K562 (cell line): Measurements from ENCODE around the gene BAIAP3. TPM values are rescaled to one million over a fixed set of nuclear protein-coding genes. Genes with fewer than 3 reads are reported as not detected.
A peak's percentile ranks its signal among the peaks of the same experiment; 100 is the strongest.

Source experiments
- ATAC-seq: fragments of 200-7000 bp; cut with Tn5 transposase; 3 replicates; pipeline ENCODE4 v1.9.1; 2020; ENCODE audit warnings: moderate library complexity
- BruUV-seq: library from RNA; stranded (reverse); fragments of 400-500 nt; replicated peaks from 2 replicates; lab custom pipeline; 2021; lab: Mats Ljungman, UMichigan
- CTCF ChIA-PET: fragments of 300-600 bp; formaldehyde crosslinking; extraction: SDS; loops from one replicate; lab custom pipeline; 2021; ENCODE audit warnings: low intra/inter-chr PET ratio; lab: Yijun Ruan, JAX
- POLR2A ChIA-PET: fragments of 300-600, 350-650 bp; sonication (Branson Sonifier 250); formaldehyde crosslinking; extraction: SDS; loops from one replicate; lab custom pipeline; 2021; ENCODE audit warnings: antibody characterized with exemption, inconsistent platforms; lab: Yijun Ruan, JAX
- DNase-seq, 4 experiments: peaks; one replicate each; pipeline versions ENCODE4 v3.0.0 to v3.0.0-alpha.2; 2011 to 2018; ENCODE audit warnings: low spot score in 3 of 4, mixed read lengths in 3 of 4; ENCODE audit errors: extremely low read depth in 1 of 4
- FAIRE-seq: peaks from 2 replicates; lab custom pipeline; 2011; peaks lifted over from hg19 to GRCh38; lab: Jason Lieb, UNC
- H2AFZ ChIP-seq: 2 replicates; pipeline ENCODE4 v1.6.0; 2011; ENCODE audit warnings: low read depth, low read length, control low read depth, inconsistent platforms
- H3K27ac ChIP-seq: fragments of 200-600 bp; 3 replicates; pipeline ENCODE4 v1.8.0; 2011; ENCODE audit warnings: low read depth, mild to moderate bottlenecking, control low read depth, inconsistent platforms, low read length, moderate library complexity, mixed read lengths; ENCODE audit errors: extremely low read depth
- H3K27me3 ChIP-seq, 2 experiments: fragments of 300-600 bp in 1 of 2; 2 replicates in 1 of 2; 3 replicates in 1 of 2; pipeline versions ENCODE4 v1.6.0 to v1.8.0; 2011; ENCODE audit warnings: inconsistent platforms in 2 of 2, low read length in 2 of 2, mild to moderate bottlenecking in 1 of 2, mixed read lengths in 1 of 2, moderate library complexity in 1 of 2; ENCODE audit not compliant: control insufficient read depth in 2 of 2, insufficient read depth in 2 of 2
- H3K36me3 ChIP-seq: fragments of 300-600 bp; 3 replicates; pipeline ENCODE4 v1.8.0; 2011; ENCODE audit warnings: mild to moderate bottlenecking, low read length, inconsistent platforms; ENCODE audit not compliant: control insufficient read depth, insufficient read depth
- H3K4me1 ChIP-seq, 2 experiments: fragments of 200-600 bp in 1 of 2; replicated peaks in 1 of 2; 2 replicates in 1 of 2; 3 replicates in 1 of 2; pipeline versions ENCODE4 v1.5.1 to v1.8.0; 2011; ENCODE audit warnings: inconsistent platforms in 2 of 2, low read length in 2 of 2, mild to moderate bottlenecking in 1 of 2, mixed read lengths in 1 of 2, moderate library complexity in 1 of 2; ENCODE audit not compliant: control insufficient read depth in 2 of 2, insufficient read depth in 2 of 2
- H3K4me2 ChIP-seq: 2 replicates; pipeline ENCODE4 v1.6.1; 2011; ENCODE audit warnings: low read length, control low read depth, inconsistent platforms, mixed read lengths; ENCODE audit not compliant: insufficient read depth
- H3K4me3 ChIP-seq: fragments of 200-600 bp; sonication (generic), shearing (Covaris generic); 2 replicates; pipeline ENCODE4 v1.5.1; 2016; ENCODE audit warnings: control low read depth, inconsistent platforms
- H3K79me2 ChIP-seq: fragments of 200-600 bp; 3 replicates; pipeline ENCODE4 v1.8.0; 2011; ENCODE audit warnings: low read length, inconsistent platforms; ENCODE audit not compliant: control insufficient read depth, insufficient read depth
- H3K9ac ChIP-seq, 2 experiments: 2 replicates each; pipeline versions ENCODE4 v1.6.0 to v1.6.1; 2011; ENCODE audit warnings: low read depth in 2 of 2, low read length in 2 of 2, control low read depth in 1 of 2, inconsistent platforms in 1 of 2, mild to moderate bottlenecking in 1 of 2, mixed read lengths in 1 of 2; ENCODE audit not compliant: insufficient read depth in 1 of 2
- H3K9me1 ChIP-seq: one replicate; pipeline ENCODE4 v1.6.0; 2011; ENCODE audit warnings: inconsistent platforms, mild to moderate bottlenecking, low read length, moderate library complexity; ENCODE audit not compliant: control insufficient read depth, insufficient read depth
- H3K9me3 ChIP-seq: replicated peaks from 2 replicates; pipeline ENCODE4 v1.5.1; 2011; ENCODE audit warnings: low read depth, low read length, inconsistent platforms; ENCODE audit not compliant: control insufficient read depth, insufficient read depth
- H4K20me1 ChIP-seq: replicated peaks from 2 replicates; pipeline ENCODE4 v1.6.1; 2011; ENCODE audit warnings: low read length, inconsistent platforms, mixed read lengths; ENCODE audit not compliant: control insufficient read depth, insufficient read depth
- DEAF1 ChIP-seq: fragments of 450-650 bp; formaldehyde crosslinking; IDR thresholded peaks from 2 replicates; pipeline ENCODE4 v1.4.0; 2020; ENCODE audit warnings: mild to moderate bottlenecking, moderate library complexity
- HDAC3 ChIP-seq: fragments of 450-650 bp; IDR thresholded peaks from 2 replicates; pipeline ENCODE4 v1.6.1; 2018; ENCODE audit warnings: borderline replicate concordance, mild to moderate bottlenecking, moderate library complexity; ENCODE audit not compliant: partially characterized antibody
- HDGF ChIP-seq: fragments of 450-650 bp; IDR thresholded peaks from 2 replicates; pipeline ENCODE4 v1.6.1; 2016
- KAT2B ChIP-seq: IDR thresholded peaks from one replicate; pipeline ENCODE4 v1.6.1; 2012; ENCODE audit warnings: low read depth, mild to moderate bottlenecking, control low read depth, inconsistent platforms, low read length, moderate library complexity
- MAFF ChIP-seq: IDR thresholded peaks from 2 replicates; pipeline ENCODE4 v1.6.1; 2012; ENCODE audit warnings: low read length, improper control_type of control experiment
- RAD21 ChIP-seq, 2 experiments: fragments of 250-450 bp in 1 of 2; fragments of 450-650 bp in 1 of 2; sonication (Bioruptor Pico) in 1 of 2; formaldehyde crosslinking in 1 of 2; IDR thresholded peaks in 1 of 2; conservative IDR thresholded peaks in 1 of 2; 2 replicates each; pipeline versions ENCODE4 v1.4.0 to v1.8.0; 2020 to 2022; ENCODE audit warnings: mild to moderate bottlenecking in 2 of 2, moderate library complexity in 1 of 2
- RFX1 ChIP-seq: fragments of 450-650 bp; IDR thresholded peaks from 2 replicates; pipeline ENCODE4 v1.6.1; 2016; ENCODE audit warnings: mild to moderate bottlenecking, moderate library complexity
- SIRT6 ChIP-seq: IDR thresholded peaks from one replicate; pipeline ENCODE4 v1.6.1; 2012; ENCODE audit warnings: low read depth, mild to moderate bottlenecking, control low read depth, inconsistent platforms, low read length, moderate library complexity
- VEZF1 ChIP-seq: fragments of 200-800 bp; sonication (Bioruptor generic); IDR thresholded peaks from 2 replicates; pipeline ENCODE4 v1.6.1; 2017; ENCODE audit warnings: missing genetic modification characterization, missing compliant biosample characterization
- ZBTB7A ChIP-seq: IDR thresholded peaks from 2 replicates; pipeline ENCODE4 v1.6.1; 2011; ENCODE audit warnings: low read depth, mild to moderate bottlenecking, low read length, moderate library complexity, borderline replicate concordance; ENCODE audit not compliant: control insufficient read depth
- ZNF584 ChIP-seq: fragments of 200-800 bp; sonication (Bioruptor generic); IDR thresholded peaks from 2 replicates; pipeline ENCODE4 v1.6.1; 2016; ENCODE audit warnings: low read depth, mild to moderate bottlenecking, missing genetic modification characterization, missing compliant biosample characterization
- ZNF695 ChIP-seq: fragments of 450-650 bp; formaldehyde crosslinking; IDR thresholded peaks from 2 replicates; pipeline ENCODE4 v1.4.0; 2020; ENCODE audit warnings: mild to moderate bottlenecking, moderate library complexity
- ZSCAN32 ChIP-seq: fragments of 450-650 bp; formaldehyde crosslinking; IDR thresholded peaks from 2 replicates; pipeline ENCODE4 v1.4.0; 2020; ENCODE audit warnings: mild to moderate bottlenecking, moderate library complexity
- WGBS: fragments of 100-300 bp; shearing (Covaris generic); methylation state at CpG from one replicate; pipeline ENCODE4 v1.1.6; 2016; ENCODE audit warnings: low coverage, mixed read lengths; ENCODE audit not compliant: insufficient coverage; ENCODE audit errors: missing lambda C conversion rate; 5-methylcytosine and 5-hydroxymethylcytosine counted together
- in situ Hi-C: fragments of 300-500 bp; cut with MboI; formaldehyde crosslinking; loops from 4 replicates; pipeline ENCODE4 v1.15.0; 2018; ENCODE audit warnings: inconsistent platforms, mixed read lengths
- intact Hi-C: fragments of 100-400 bp; cut with micrococcal nuclease; formaldehyde crosslinking; loops from 2 replicates; pipeline ENCODE4 v1.14.2; 2022
- polyA plus RNA-seq, 8 experiments: library from polyadenylated mRNA; depleted of rRNA in 4 of 8; stranded (reverse) in 5 of 8; unstranded in 3 of 8; fragments of >200 nt; fragmentation: Nextera tagmentation in 2 of 8; fragmentation: Illumina TruSeq in 1 of 8; extraction: Ambion mirVana in 2 of 8; extraction: Trizol in 1 of 8; gene quantifications; 2 replicates each; pipeline versions ENCODE4 v1.2.1 to v1.2.3, GENCODE V29; 2011 to 2014; ENCODE audit warnings: inconsistent platforms in 1 of 8, missing spikeins in 1 of 8
- total RNA-seq, 7 experiments: library from RNA; depleted of rRNA in 6 of 7; stranded (reverse); fragments of >200 nt in 6 of 7; fragmentation: Illumina TruSeq in 2 of 7; extraction: Trizol in 2 of 7; gene quantifications; 2 replicates each; pipeline versions ENCODE4 v1.2.1 to v1.2.3, GENCODE V29; 2011 to 2021; ENCODE audit warnings: low replicate concordance in 1 of 7
- TF ChIP-seq, protein P1 (sequence below), 2 experiments: fragments of 450-650 bp; IDR thresholded peaks; 2 replicates each; pipeline ENCODE4 v1.6.1; 2016

BAIAP3 gene
- total and polyA plus RNA-seq, 9 of the 15 experiments (the other 6 are each of a cell fraction or from before 2014, with no cell fraction given), result 0.03 to 4.5 (median 0.57) TPM; not detected in 1

GRCh38 chr16:1337486-1337885, 4.0 kb downstream of the BAIAP3 start (continued):
- TF ChIP-seq HDGF (no peak), RFX1 (peak; percentile 92)

GRCh38 chr16:1338119-1338730, 4.8 kb downstream of the BAIAP3 start:
- Histone ChIP-seq H3K9ac (no peak overlapping the region), H3K4me1 (peaks cover under 1 to 90% of the 10 kb centered on the region in 2 experiments), H3K27ac (no peak overlapping the region), H3K36me3 (no peaks in the 10 kb centered on the region), H3K9me3 (no peaks in the 10 kb centered on the region), H2AFZ (no peak overlapping the region), H3K9me1 (no peaks in the 10 kb centered on the region), H3K4me2 (no peak overlapping the region), H3K27me3 (peaks cover 6 to 19% of the 10 kb centered on the region in 2 experiments; a peak in 3 of 5 replicates), H3K4me3 (no peak overlapping the region), H3K79me2 (no peaks in the 10 kb centered on the region), H4K20me1 (0 out of 2 replicates have a peak, but pooled peaks cover 14% of the 10 kb centered on the region)
- DNase-seq (peak in 3 of 4 experiments; percentile 50 to 67 (median 50)), ATAC-seq (no peak), FAIRE-seq (no peak)
- BruUV-seq, result no TSS peak
- POLR2A ChIA-PET, result interaction anchor here (0.6 to 1.2 kb wide), 2 partner anchors 15 to 657 kb away, joined by 4 read pairs; no protein-coding TSS in a partner anchor
- intact Hi-C loops, result no loop called here
- CTCF ChIA-PET, result no interaction called here
- in situ Hi-C loops, result no loop called here
- WGBS, result 9% methylated on average over 26 of the region's 30 CpGs
- TF ChIP-seq HDAC3 (no peak), ZNF695 (CRISPR knock-in tag) (no peak), SIRT6 (no peak), MAFF (no peak), KAT2B (no peak), ZBTB7A (peak; percentile 53; the same call in 1 of the 2 replicates), ZSCAN32 (CRISPR knock-in tag) (no peak), VEZF1 (CRISPR knock-in tag) (peak; percentile 53), ZNF584 (no peak), DEAF1 (no peak), RAD21 (CRISPR knock-in tag; conservative IDR thresholded peaks at IDR 0.05 in 1 of 2, IDR thresholded peaks at IDR 0.05 in 1 of 2) (peak in 1 of 2 experiments; percentile 16; a peak in 1 of 4 replicates)
- TF ChIP-seq, protein P1, sequence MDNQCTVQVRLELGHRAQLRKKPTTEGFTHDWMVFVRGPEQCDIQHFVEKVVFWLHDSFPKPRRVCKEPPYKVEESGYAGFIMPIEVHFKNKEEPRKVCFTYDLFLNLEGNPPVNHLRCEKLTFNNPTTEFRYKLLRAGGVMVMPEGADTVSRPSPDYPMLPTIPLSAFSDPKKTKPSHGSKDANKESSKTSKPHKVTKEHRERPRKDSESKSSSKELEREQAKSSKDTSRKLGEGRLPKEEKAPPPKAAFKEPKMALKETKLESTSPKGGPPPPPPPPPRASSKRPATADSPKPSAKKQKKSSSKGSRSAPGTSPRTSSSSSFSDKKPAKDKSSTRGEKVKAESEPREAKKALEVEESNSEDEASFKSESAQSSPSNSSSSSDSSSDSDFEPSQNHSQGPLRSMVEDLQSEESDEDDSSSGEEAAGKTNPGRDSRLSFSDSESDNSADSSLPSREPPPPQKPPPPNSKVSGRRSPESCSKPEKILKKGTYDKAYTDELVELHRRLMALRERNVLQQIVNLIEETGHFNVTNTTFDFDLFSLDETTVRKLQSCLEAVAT (IDR thresholded peaks at IDR 0.05), result no peak
